Measurements from ENCODE around the gene CORO7.
A peak's percentile ranks its signal among the peaks of the same experiment; 100 is the strongest.
"Not testable (repeated sequence)": the region's sequence is repeated elsewhere in the genome, so short reads cannot be mapped to it uniquely, and the experiment has no call there.

CORO7 gene

DNA sequence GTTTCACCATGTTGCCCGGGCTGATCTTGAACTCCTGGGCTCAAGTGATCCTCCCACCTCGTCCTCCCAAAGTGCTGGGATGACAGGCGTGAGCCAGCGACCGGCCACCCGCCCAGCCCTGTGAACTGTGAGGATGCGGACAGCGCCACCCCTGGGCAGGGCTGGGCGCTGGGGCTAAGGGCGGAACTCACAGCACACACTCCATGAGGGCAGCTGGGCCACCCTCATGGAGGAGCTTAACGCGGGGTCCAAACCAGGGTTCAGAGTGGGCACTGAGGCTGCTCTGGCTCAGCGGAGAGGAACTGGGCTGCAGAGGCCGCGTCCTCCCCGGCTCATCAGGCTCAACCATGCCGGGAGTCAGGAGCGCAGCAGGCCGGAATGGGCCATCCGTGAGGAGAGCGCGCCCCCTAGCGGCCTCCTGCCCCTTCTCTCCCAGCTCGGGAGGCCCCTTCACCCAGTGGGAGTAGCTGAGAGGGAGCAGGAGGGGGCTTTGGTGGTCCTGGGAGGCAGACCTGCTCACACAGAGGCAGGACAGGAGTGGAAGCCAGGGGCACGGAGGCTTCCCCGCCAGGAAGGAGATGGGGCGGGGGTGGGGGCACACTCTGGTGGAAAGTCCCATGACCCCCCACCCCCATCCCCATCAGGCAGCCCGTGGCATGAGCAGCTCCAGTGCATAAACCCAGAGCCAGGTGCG lies 13.8 kb downstream of the CORO7 start:
- peak; percentile 83 for DNase-seq (ENCODE audit: low spot score)

DNA sequence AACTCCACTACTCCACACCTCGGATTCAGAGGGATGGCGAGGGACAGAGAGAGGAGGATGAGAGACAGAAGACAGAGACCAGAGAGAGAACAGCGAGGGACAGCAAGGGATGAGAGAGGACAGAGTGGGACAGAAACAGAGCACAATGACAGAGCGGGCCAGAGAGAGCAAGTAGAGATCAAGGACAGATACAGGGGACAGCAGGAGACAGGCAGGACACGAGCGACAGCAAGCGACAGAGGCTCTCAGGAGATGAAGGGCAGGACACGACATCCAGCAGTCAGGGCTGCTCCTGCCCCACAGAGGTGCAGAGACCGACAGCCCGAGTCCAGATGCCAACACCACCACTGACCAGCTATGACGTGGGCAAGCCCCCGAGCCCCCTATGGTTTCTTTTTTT lies 14.9 kb downstream of the CORO7 start:
- no peak for DNase-seq (ENCODE audit: low spot score)

DNA sequence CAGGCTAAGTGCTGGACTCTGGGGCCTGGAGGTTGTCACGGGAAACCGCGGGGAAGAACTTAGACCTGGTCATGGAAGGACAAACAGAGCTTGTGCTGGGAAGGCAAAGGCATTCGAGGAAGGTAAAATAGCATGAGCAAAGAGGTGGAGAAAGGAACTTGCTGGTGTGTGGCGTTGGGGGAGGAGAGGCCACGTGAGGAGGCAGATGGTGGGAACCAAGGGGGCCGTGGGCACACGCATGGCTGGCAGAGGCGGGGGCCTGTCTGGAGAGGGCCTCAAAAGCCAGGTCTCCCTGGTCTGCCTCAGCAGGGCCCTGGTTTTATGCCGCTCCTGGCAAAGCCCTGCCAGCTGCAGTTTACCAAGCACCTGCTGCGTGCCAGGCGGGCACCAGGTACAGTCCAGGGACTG lies 15.3 kb downstream of the CORO7 start:
- no peak for DNase-seq (ENCODE audit: low spot score)

DNA sequence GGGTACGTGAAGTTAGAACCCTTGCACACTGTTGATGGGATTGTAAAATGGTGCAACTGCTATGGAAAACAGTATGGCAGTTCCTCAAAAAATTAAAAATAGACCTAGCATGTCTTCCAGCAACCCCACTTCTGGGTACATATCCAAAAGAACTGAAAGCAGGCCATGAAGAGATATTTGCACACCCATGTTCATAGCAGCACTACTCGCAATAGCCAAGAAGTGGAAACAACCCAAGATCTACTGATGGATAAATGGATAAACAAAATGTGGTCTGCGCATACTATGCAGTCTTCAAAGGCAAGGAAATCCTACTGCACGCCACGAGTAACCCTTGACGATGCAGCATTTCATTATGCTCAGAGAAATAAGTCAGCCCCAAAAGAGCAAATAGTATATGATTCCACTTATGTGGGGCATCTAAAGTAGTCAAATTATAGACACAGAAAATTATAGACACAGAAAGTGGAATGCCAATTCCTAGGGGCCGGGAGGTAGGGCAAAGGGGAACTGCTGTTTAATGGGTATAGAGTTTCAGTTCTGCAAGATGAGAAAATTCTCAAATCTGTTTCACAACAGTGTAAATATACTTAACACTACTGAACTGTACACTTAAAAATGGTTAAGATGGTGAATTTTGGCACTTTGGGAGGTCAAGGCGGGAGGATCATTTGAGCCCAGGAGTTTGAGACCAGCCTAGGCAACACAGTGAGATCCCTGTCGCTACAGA lies 17.2 kb downstream of the CORO7 start:
- no peak for DNase-seq (ENCODE audit: low spot score)

DNA sequence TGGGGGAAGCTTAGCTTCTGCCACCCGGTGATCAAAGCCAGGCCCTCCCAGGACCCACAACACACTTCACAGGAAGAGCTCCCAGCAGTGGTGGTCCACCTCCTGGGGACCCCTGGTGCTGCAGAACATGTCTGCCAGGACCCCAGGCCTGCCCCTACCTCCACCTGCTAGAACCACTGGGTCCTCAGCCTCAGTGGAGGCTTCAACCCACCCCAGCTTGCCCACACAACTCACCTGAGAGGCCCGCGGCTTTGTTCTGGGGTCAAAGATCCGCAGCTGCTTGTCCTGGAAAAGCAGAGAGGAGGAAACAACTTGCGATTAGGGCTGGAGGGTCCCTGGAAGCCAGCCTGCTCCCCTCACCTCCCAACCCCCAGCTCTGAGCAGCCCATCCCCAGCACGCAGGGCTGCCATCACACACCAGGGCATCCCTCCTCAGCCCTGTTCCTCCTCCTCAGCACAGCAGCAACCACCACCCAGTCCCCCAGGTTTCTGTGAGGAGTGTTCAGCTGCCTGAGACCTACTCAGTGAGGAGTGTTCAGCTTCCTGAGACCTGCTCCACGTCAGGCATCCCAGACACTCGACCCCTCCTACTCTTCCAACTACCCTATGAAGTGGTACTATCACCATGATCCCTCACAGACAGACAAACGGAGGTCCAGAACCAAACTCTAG lies 21.2 kb downstream of the CORO7 start:
- no peak for DNase-seq (ENCODE audit: low spot score)

DNA sequence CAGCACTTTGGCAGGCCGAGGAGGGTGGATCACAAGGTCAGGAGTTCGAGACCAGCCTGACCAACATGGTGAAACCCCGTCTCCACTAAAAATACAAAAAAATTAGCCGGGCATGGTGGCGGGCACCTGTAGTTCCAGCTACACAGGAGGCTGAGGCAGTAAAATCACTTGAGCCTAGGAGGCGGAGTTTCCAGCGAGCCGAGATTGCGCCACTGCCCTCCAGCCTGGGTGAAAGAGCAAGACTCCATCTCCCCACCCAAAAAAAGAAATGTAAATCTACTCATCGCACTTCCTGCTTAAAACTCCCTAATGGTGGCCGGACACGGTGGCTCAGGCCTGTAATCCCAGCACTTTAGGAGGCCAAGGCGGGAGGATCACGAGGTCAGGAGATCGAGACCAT lies 22.5 kb downstream of the CORO7 start:
- DNase-seq (ENCODE audit: low spot score): not testable (repeated sequence)

DNA sequence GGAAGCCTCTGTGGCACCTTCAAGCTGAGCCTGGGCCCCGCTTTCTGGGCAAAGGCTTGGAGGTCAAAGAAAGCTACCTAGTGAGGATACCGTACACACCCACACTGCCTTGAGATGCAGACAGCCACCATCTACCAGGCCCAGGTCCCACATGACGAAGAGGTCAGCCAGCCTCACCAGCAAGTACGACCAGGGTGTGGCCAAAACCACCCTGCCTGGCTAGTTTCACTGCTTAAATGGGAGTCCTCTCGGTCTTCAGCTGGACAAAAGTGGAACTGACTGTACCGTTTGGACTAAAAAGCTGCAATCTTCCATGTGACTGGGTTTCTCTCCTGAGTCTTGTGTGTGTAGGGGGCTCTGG lies 23.2 kb downstream of the CORO7 start:
- no peak for DNase-seq (ENCODE audit: low spot score)

DNA sequence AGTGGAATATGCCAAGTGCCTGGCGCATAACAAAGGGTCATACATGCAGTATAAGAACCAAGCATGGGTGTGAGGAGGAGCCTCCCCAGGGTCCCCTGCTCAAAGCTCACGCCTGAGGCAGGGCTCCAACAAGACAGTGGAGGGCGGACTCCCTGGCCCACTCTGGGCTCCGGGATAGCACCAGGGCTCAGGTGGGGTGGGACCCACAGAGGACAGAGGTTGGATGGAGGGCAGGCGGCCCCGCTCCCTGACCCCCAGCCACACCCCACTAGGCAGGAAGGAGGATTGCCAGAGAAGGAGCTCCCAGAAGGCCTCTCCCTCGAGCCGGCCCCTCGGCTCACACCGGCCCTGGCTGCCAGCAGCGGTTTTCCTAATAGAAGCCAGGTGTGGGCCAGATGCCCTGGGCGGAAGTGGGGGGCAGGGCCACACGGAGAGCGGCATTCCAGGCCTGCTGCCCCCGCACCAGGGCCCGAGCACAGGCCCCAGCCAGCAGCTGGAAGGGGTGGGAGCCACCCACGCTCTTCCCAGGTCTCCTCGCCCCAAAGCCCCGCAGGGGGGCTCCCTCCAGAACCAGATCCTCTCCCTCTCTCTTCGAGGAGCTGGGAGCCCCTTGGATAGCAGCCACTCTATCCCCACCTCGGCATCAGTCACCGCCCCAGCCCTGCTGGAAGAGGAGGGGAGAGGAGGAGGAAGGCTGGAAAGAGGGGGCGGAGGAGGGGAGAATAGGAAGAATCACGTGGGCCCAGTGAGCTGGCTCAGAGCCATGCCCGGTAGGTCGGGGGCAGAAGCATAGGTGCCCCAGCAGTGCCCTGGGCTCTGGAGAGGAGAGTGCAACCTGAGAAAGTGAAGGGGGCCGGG lies 23.8 kb downstream of the CORO7 start:
- no peak for DNase-seq (ENCODE audit: low spot score)

DNA sequence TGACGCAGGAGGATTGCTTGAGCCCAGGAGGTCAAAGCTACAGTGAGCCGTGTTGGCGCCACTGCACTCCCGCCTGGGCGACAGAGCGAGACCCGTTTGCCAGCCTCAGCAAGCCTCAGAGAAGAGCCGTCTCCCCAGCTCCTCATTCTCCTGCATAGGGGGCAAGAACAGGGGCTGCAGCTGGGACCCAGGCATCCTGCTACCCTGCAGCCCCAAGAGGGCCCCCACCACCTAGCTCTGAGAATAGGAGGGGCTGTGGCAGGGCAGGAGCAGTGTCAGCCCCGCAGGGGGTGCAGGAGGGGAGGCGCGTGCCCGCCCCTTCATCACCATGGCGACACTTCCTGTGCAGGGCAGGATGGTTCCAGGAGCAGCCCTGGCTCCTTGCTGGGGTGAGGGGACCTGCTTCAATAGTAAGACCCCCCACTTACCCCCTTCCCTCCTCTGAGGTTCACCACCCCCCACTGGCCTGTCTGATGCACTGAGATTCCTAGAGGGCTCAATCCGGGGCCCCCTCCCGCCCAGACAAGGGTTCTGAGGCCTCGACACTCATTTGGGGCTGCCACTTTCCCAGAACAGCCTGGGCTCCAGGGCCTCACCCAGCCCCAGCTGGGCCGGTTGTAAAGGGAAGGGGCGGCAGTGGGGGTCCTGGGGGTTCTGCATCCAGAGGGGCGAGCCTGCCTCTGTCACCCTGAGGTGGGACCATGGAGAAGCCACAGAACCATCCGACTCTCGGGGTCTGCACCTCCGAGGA lies 24.6 kb downstream of the CORO7 start:
- DNase-seq (ENCODE audit: low spot score): no peak

DNA sequence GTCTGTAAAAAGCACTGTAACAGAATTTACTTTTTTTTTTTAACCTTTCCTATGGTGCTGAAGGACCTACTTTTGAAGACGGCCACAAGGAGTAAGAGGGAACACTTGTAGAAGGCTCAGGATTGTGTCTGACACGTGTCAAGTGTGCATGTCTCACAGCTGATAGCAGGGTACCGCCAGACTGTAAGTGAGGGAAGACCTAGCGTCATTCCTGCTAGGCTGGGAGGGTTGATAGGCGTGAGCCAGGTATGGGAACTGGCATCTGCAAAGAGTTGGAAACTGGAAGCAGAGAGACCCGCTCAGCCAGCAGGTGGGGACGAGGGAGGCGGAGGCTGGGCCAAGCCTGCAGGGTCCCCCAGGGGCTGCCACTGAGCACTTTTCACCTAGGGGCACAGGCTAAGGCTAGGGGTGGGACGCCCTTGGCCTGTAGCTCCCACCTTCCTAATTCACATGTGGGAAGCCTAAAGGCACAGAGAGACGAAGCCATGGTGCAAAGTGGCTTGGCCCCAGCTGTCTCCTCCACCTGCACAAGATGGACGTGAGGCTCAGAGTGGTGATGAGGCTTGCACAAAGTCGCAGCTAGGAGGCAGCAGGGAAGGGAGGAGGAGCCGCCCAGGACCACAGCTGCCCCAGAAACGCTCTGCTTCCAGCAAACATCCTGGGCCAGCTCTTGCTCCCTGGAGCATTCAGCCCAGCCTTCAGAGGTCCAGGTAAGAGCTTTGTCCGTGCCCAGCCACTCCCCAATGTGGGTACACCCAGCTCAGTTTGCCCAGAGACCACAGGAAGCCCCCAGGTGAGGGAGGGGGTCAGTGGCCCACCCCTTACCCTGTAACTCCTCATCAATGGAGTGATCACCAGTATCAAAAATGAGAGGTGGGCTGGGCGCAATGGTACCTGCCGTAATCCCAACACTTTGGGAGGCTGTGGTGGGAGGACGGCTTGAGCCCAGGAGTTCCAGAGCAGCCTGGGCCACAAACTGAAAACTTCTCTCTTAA lies 25.8 kb downstream of the CORO7 start:
- DNase-seq (ENCODE audit: low spot score): no peak

DNA sequence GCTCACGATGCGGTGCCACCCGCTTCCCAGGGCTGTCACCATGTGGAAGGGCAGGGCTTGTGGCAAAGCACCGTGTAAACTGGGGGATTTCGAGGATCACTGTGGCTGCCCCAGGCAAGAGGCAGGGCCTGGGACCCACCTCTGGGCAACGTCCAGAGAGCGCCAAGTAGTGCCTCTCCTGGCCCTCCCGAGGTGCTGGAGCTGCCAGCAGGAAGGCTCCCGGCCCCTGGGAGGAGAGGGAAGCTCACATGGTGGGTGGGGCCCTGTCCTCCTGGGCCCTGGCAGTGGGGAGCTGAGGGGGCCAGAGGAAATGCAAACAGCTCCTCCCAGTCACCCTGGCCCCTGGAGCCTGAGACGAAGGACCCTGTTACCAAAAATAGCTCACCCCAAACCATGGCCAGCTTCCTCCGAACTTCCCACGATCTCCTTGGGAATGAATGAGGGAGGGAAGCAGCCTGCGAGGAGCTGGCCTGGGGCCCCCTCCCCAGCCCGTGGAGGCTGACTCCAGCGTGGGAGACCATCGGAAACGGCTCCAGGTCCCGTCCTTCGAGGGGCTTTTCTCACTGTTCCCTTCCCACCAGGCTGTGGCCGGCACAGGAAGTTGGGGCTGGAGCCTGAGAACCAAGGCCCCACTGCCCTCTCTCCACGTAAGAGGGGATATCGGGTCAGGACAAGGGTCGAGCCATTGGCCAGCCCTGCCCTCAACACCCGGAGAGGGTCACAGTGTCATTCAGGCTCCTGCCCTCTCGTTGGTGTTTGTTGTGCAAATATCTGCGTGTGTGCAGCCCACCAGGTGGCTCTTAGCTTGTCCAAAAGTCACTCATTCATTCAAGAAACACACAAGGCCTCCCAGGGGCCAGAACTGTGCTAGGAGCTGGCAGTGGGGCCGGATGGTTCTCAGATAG lies 27.1 kb downstream of the CORO7 start:
- DNase-seq (ENCODE audit: low spot score): no peak

DNA sequence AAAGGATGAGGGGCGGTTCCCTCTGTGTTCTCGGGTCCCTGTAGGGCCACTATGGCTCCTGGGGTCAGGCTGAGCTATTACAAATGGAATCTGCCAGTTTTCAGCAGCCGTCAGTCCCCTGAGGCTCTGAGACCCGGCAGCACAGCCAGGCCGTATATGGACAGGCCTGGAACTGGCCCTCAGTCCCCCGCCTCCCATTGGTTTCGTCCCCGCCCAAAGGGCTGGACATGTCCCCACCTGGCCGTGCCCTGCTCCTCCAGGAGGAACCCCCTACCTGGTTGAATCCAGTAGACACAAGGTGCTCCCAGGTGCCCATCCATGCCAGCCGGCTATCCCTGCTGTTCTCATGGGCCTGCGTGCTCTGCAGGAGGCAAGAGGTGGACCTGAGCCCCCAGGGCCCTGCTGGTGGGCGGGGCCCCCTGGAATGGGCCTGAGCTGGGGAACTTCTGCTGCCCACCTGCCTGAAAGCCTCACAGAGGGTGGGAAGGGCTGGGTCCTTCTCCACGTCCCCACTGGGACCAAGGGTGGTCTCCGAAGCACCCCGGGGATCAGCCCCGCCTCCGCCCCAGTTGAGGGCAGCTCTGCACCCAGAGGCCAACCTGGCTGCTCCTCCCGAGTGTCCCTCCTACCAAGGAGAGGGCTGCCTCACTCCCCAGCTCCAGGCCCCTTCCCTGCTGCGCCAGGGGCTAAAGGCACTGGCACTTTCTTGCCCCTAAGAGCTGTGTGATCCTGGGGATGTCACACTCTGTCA lies 27.9 kb downstream of the CORO7 start:
- no peak for DNase-seq (ENCODE audit: low spot score)

DNA sequence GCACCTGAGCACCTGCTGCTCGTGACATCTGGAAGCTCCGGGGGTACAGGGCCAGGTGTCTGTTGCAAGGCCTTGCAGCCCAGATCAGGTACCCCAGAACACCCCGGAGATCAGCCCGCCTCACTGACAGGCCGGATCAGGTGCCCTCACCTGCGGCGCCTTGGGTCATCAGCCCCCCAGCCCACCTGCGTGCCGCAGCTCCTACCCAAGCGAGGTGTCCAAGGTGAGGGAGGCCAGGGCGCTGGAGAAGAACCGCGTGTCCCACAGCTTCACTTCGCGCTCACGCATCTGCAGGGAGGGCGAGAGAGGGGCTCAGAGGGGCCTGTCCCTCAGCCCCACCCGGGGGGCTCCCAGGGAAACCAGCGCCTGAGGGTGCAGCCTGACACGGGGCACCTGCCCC lies 28.6 kb downstream of the CORO7 start:
- DNase-seq (ENCODE audit: low spot score): no peak

DNA sequence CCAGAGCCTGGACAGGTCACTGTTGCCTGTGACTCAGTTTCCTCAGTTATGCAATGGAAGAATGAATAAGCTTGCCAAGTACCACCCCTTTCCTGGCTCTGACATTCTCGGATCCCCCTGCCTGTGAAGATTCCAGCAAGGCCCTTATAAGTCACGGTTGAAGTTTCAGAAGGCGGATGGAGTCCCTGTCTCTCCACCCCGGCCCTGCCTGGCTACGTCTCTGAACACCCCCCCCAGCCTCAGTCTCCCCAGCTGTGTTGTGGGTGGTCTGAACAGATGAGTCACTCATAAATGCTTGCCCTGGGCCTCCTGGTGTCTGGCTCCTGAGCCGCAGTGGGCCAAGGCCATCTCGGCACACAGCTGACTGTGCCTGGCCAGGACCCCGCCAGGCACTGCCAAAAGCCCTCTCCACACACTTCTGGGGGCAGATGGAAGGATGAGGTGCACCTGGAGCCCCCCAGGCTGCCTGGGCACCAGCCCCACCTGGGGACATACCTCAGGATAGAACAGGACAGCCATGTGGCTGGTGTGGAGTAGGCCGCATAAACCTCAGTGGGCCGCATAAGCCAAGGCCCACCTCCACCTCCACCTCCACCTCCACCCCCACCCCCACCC lies 29.3 kb downstream of the CORO7 start:
- no peak for DNase-seq (ENCODE audit: low spot score)

DNA sequence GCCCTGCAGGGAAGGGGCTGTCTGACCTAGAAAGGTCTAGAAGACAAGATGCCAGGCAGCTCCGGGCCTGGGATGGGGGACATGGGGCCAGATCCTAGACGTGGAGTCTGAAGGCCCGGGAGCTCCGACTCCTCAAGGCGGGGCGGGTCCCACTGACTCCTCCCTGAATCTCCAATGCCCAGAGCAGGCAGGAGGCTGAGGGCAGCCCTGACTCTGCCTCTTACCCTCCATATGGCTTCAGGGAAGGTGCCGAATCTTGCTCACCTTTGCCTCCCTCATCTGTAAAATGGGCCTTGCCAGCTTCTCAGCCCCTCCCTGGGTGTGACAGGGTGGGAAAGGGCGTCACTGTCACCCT lies 30.0 kb downstream of the CORO7 start:
- no peak for DNase-seq (ENCODE audit: low spot score)

DNA sequence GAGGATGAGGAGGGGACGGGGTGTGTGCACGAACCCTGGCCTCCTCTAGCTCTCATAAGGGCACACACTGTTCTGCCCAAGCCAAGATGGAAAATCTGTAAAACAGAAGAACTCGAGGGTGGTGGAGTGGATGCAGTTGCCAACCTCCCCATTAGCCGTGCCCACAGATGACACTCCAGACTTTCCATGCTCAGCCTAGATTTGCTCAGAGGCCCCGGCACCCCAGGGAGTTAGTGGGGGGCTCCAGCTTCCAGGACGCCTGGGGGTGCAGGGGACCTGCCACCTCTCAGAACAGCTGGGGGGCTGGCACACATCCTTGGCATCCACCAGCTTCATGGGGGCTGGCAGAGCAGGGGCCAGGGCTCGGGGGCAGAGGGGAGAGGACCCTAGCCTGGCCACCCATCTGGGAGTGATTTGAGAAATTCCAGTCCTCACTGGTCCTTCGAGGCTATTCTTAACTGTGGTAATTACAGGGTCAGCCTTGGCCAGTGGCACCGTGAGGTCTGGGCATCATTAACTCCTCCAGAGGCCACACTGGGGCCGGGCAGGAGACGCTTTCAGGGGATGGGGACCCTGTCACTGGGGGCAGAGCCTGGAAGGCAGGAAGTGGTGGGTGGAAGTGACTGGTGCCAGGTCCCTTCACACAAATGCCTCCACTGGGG lies 30.5 kb downstream of the CORO7 start:
- DNase-seq (ENCODE audit: low spot score): no peak

DNA sequence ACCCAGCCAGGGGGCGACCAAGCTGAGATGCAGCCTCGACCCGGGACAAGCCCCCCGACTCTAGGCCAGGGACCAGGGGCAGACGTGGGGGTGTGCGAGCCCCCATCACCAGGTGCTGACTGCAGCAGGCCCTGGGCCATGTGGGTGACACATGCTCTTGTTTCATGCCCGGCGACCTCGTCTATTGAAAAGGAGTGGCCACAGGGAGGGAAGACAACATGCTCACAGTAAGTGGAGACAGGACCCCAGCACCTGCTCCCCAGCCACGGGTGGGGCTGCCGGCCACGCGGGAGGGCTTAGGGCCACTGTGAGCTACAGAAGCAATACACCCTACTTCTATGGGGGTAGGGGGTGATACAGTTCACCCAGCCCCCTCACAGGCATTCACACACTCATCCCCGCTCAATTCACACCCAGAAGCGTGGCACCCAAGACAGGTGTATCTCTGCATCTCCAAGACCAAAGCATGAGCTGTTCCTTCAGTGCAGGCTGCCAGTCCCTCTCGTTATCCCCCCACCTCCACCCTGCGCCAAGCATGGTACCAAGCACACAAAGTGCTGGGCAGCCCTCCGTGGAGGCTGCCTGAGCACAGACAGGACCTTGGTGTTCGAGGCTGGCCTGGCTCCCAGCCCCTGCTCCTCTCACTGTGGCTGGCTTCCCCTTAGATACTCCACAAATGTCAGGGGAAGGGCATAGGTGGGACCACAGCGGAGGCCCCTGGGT lies 31.2 kb downstream of the CORO7 start:
- DNase-seq (ENCODE audit: low spot score): no peak
